WTC11 (cell line): ENCODE results near the gene TMEM120B.

Experiments
- NFE2L1 ChIP-seq: sonication (generic); formaldehyde crosslinking; IDR thresholded peaks from 2 replicates; pipeline ENCODE4 v1.8.1; 2023; ENCODE audit warnings: missing genetic modification reagents
- TF ChIP-seq, protein P1 (sequence below): fragments of 200-600 bp; IDR thresholded peaks from 2 replicates; pipeline ENCODE4 v1.8.0; 2022; ENCODE audit warnings: antibody characterized with exemption
- TF ChIP-seq, protein P2 (sequence below): sonication (generic); formaldehyde crosslinking; IDR thresholded peaks from 2 replicates; pipeline ENCODE4 v1.8.0; 2023; ENCODE audit warnings: missing genetic modification reagents, mild to moderate bottlenecking, borderline replicate concordance

GRCh38 chr12:121787063-121788025, 74.8 kb downstream of the TMEM120B start:
- TF ChIP-seq, protein P1, sequence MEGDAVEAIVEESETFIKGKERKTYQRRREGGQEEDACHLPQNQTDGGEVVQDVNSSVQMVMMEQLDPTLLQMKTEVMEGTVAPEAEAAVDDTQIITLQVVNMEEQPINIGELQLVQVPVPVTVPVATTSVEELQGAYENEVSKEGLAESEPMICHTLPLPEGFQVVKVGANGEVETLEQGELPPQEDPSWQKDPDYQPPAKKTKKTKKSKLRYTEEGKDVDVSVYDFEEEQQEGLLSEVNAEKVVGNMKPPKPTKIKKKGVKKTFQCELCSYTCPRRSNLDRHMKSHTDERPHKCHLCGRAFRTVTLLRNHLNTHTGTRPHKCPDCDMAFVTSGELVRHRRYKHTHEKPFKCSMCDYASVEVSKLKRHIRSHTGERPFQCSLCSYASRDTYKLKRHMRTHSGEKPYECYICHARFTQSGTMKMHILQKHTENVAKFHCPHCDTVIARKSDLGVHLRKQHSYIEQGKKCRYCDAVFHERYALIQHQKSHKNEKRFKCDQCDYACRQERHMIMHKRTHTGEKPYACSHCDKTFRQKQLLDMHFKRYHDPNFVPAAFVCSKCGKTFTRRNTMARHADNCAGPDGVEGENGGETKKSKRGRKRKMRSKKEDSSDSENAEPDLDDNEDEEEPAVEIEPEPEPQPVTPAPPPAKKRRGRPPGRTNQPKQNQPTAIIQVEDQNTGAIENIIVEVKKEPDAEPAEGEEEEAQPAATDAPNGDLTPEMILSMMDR = no peak
- no peak for TF ChIP-seq NFE2L1 (CRISPR knock-in tag)
- TF ChIP-seq, protein P2, sequence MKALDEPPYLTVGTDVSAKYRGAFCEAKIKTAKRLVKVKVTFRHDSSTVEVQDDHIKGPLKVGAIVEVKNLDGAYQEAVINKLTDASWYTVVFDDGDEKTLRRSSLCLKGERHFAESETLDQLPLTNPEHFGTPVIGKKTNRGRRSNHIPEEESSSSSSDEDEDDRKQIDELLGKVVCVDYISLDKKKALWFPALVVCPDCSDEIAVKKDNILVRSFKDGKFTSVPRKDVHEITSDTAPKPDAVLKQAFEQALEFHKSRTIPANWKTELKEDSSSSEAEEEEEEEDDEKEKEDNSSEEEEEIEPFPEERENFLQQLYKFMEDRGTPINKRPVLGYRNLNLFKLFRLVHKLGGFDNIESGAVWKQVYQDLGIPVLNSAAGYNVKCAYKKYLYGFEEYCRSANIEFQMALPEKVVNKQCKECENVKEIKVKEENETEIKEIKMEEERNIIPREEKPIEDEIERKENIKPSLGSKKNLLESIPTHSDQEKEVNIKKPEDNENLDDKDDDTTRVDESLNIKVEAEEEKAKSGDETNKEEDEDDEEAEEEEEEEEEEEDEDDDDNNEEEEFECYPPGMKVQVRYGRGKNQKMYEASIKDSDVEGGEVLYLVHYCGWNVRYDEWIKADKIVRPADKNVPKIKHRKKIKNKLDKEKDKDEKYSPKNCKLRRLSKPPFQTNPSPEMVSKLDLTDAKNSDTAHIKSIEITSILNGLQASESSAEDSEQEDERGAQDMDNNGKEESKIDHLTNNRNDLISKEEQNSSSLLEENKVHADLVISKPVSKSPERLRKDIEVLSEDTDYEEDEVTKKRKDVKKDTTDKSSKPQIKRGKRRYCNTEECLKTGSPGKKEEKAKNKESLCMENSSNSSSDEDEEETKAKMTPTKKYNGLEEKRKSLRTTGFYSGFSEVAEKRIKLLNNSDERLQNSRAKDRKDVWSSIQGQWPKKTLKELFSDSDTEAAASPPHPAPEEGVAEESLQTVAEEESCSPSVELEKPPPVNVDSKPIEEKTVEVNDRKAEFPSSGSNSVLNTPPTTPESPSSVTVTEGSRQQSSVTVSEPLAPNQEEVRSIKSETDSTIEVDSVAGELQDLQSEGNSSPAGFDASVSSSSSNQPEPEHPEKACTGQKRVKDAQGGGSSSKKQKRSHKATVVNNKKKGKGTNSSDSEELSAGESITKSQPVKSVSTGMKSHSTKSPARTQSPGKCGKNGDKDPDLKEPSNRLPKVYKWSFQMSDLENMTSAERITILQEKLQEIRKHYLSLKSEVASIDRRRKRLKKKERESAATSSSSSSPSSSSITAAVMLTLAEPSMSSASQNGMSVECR (CRISPR knock-in tag) = no peak
